HEK293 (cell line): ENCODE results near the gene ARSD.

Experiments used
- CTCF ChIA-PET: fragments of 350-600 bp; formaldehyde crosslinking; extraction: SDS; loops from one replicate; lab custom pipeline; 2021; ENCODE audit warnings: antibody characterized with exemption; lab: Yijun Ruan, JAX
- POLR2A ChIA-PET: fragments of 300-600 bp; formaldehyde crosslinking; extraction: SDS; loops from one replicate; lab custom pipeline; 2020; ENCODE audit warnings: antibody characterized with exemption, inconsistent platforms; lab: Yijun Ruan, JAX
- H3K27ac ChIP-seq: fragments of 200-500 bp; sonication (Bioruptor generic); 2 replicates; pipeline ENCODE4 v1.5.1; 2014; ENCODE audit warnings: low read depth, low read length, control low read depth, inconsistent platforms; ENCODE audit errors: extremely low read depth
- H3K36me3 ChIP-seq, 2 experiments: fragments of 200-500 bp in 1 of 2; sonication (Bioruptor generic) in 1 of 2; 1 replicate in 1 of 2; 2 replicates in 1 of 2; pipeline ENCODE4 v1.5.1; 2014 to 2017; ENCODE audit warnings: inconsistent platforms in 2 of 2, low read length in 2 of 2; ENCODE audit not compliant: control insufficient read depth in 2 of 2, insufficient read depth in 1 of 2
- H3K4me1 ChIP-seq: fragments of 200-500 bp; sonication (Bioruptor generic); 2 replicates; pipeline ENCODE4 v1.5.1; 2014; ENCODE audit warnings: mild to moderate bottlenecking, low read length, inconsistent platforms; ENCODE audit not compliant: control insufficient read depth, insufficient read depth
- H3K4me3 ChIP-seq: 2 replicates; pipeline ENCODE4 v1.5.1; 2011; ENCODE audit warnings: low read depth, mild to moderate bottlenecking, control low read depth, low read length, moderate library complexity
- H3K9me3 ChIP-seq: fragments of 200-500 bp; sonication (Bioruptor generic); 2 replicates; pipeline ENCODE4 v1.5.1; 2014; ENCODE audit warnings: low read depth, low read length, inconsistent platforms; ENCODE audit not compliant: control insufficient read depth, insufficient read depth
- BCL11B ChIP-seq: fragments of 450-650 bp; formaldehyde crosslinking; IDR thresholded peaks from 2 replicates; pipeline ENCODE4 v1.5.1; 2016; ENCODE audit warnings: low read depth, missing biosample characterization, missing genetic modification characterization
- CTCF ChIP-seq: fragments of 450-650 bp; formaldehyde crosslinking; IDR thresholded peaks from 2 replicates; pipeline ENCODE4 v1.5.1; 2016; ENCODE audit warnings: missing biosample characterization, missing genetic modification characterization
- HOXA7 ChIP-seq: sonication (generic); formaldehyde crosslinking; IDR thresholded peaks from 2 replicates; pipeline ENCODE4 v1.8.1; 2022; ENCODE audit warnings: missing genetic modification reagents, borderline replicate concordance
- HOXD13 ChIP-seq: sonication (generic); formaldehyde crosslinking; IDR thresholded peaks from 2 replicates; pipeline ENCODE4 v1.8.0; 2022; ENCODE audit warnings: missing genetic modification reagents, borderline replicate concordance
- KLF16 ChIP-seq: fragments of 450-650 bp; formaldehyde crosslinking; IDR thresholded peaks from 2 replicates; pipeline ENCODE4 v1.5.1; 2017; ENCODE audit warnings: missing biosample characterization, missing genetic modification characterization
- KLF9 ChIP-seq: fragments of 450-650 bp; formaldehyde crosslinking; IDR thresholded peaks from 2 replicates; pipeline ENCODE4 v1.5.1; 2016; ENCODE audit warnings: missing biosample characterization, missing genetic modification characterization, low read depth
- SP2 ChIP-seq: fragments of 450-650 bp; formaldehyde crosslinking; IDR thresholded peaks from 2 replicates; pipeline ENCODE4 v1.5.1; 2016; ENCODE audit warnings: missing biosample characterization, missing genetic modification characterization
- TRIM28 ChIP-seq: IDR thresholded peaks from 2 replicates; pipeline ENCODE4 v1.6.1; 2011; ENCODE audit warnings: low read length, control low read depth, borderline replicate concordance
- ZFP69B ChIP-seq: fragments of 450-650 bp; formaldehyde crosslinking; IDR thresholded peaks from 2 replicates; pipeline ENCODE4 v1.5.1; 2016; ENCODE audit warnings: missing biosample characterization, missing genetic modification characterization
- ZNF132 ChIP-seq: fragments of 450-650 bp; formaldehyde crosslinking; IDR thresholded peaks from 2 replicates; pipeline ENCODE4 v1.5.1; 2017; ENCODE audit warnings: missing biosample characterization, missing genetic modification characterization, borderline replicate concordance
- ZNF324 ChIP-seq: fragments of 450-650 bp; formaldehyde crosslinking; IDR thresholded peaks from 2 replicates; pipeline ENCODE4 v1.5.1; 2016; ENCODE audit warnings: missing biosample characterization, missing genetic modification characterization
- ZNF529 ChIP-seq: fragments of 450-650 bp; formaldehyde crosslinking; IDR thresholded peaks from 2 replicates; pipeline ENCODE4 v1.5.1; 2017; ENCODE audit warnings: missing genetic modification characterization, missing biosample characterization; ENCODE audit not compliant: insufficient replicate concordance
- ZNF600 ChIP-seq: fragments of 450-650 bp; formaldehyde crosslinking; IDR thresholded peaks from 2 replicates; pipeline ENCODE4 v1.5.1; 2016; ENCODE audit warnings: missing biosample characterization, missing genetic modification characterization
- ZNF670 ChIP-seq: fragments of 450-650 bp; formaldehyde crosslinking; IDR thresholded peaks from 2 replicates; pipeline ENCODE4 v1.5.1; 2016; ENCODE audit warnings: missing biosample characterization, missing genetic modification characterization, low read depth
- ZNF785 ChIP-seq: fragments of 450-650 bp; formaldehyde crosslinking; IDR thresholded peaks from 2 replicates; pipeline ENCODE4 v1.5.1; 2016; ENCODE audit warnings: missing biosample characterization, missing genetic modification characterization
- TF ChIP-seq, protein P1 (sequence below): fragments of 450-650 bp; formaldehyde crosslinking; IDR thresholded peaks from 2 replicates; pipeline ENCODE4 v1.5.1; 2016; ENCODE audit warnings: missing biosample characterization, missing genetic modification characterization, borderline replicate concordance
- TF ChIP-seq, protein P2 (sequence below): fragments of 450-650 bp; formaldehyde crosslinking; IDR thresholded peaks from 2 replicates; pipeline ENCODE4 v1.5.1; 2016; ENCODE audit warnings: missing biosample characterization, missing genetic modification characterization
- TF ChIP-seq, protein P3 (sequence below): fragments of 450-650 bp; formaldehyde crosslinking; IDR thresholded peaks from 2 replicates; pipeline ENCODE4 v1.5.1; 2016; ENCODE audit warnings: missing biosample characterization, missing genetic modification characterization, low read depth
- TF ChIP-seq, protein P4 (sequence below): fragments of 450-650 bp; formaldehyde crosslinking; IDR thresholded peaks from 2 replicates; pipeline ENCODE4 v1.5.1; 2017; ENCODE audit warnings: missing biosample characterization, missing genetic modification characterization

ARSD gene

DNA sequence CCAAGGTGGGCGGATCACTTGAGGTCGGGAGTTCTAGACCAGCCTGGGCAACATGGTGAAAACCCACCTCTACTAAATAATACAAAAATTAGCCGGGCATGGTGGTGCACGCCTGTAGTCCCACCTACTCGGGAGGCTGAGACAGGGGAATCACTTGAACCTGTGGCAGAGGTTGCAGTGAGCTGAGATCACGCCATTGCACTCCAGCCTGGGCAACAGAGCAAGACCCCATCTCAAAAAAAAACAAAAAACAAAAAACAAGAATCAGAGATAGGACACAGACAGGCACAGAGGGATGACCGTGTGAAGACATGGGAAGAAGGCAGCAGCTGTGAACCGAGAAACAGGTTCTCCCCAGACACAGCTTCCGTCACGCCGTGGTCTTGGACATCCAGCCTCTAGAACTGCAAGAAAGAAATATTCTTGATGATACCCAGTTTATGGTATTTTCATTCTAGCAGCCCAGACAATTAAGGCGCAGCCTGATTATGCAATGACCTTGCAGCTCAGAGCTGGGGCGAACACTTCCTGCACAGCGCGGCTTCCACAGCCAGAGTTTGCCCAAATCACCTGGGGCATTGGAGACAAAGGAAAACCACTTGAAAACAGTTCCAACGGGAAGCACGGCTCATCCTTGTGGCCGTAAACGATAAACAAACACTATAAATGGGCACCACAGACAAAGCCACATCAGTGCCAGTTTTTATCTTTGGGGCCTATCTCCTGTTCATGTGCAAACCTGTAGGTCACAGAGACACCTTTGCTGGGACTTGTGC lies 4.2 kb upstream of the ARSD start:
- no peaks in the 10 kb centered on the region for H3K36me3 ChIP-seq
- CTCF ChIA-PET = no interaction called here
- H3K4me1 ChIP-seq = no peaks in the 10 kb centered on the region
- H3K9me3 ChIP-seq = no peaks in the 10 kb centered on the region
- POLR2A ChIA-PET = no interaction called here
- H3K27ac ChIP-seq = no peak overlapping the region
- TF ChIP-seq ZNF785 (tag by site-specific recombination) (no peak), HOXD13 (CRISPR knock-in tag) (no peak), TRIM28 (no peak), ZNF132 (tag by site-specific recombination) (no peak), ZNF324 (no peak), HOXA7 (CRISPR knock-in tag) (no peak), SP2 (tag by site-specific recombination) (no peak), KLF9 (no peak), ZNF600 (tag by site-specific recombination) (no peak), BCL11B (tag by site-specific recombination) (no peak), ZNF529 (tag by site-specific recombination) (no peak), CTCF (tag by site-specific recombination) (no peak), KLF16 (tag by site-specific recombination) (no peak), ZNF670 (tag by site-specific recombination) (no peak), ZFP69B (no peak)
- TF ChIP-seq, protein P1, sequence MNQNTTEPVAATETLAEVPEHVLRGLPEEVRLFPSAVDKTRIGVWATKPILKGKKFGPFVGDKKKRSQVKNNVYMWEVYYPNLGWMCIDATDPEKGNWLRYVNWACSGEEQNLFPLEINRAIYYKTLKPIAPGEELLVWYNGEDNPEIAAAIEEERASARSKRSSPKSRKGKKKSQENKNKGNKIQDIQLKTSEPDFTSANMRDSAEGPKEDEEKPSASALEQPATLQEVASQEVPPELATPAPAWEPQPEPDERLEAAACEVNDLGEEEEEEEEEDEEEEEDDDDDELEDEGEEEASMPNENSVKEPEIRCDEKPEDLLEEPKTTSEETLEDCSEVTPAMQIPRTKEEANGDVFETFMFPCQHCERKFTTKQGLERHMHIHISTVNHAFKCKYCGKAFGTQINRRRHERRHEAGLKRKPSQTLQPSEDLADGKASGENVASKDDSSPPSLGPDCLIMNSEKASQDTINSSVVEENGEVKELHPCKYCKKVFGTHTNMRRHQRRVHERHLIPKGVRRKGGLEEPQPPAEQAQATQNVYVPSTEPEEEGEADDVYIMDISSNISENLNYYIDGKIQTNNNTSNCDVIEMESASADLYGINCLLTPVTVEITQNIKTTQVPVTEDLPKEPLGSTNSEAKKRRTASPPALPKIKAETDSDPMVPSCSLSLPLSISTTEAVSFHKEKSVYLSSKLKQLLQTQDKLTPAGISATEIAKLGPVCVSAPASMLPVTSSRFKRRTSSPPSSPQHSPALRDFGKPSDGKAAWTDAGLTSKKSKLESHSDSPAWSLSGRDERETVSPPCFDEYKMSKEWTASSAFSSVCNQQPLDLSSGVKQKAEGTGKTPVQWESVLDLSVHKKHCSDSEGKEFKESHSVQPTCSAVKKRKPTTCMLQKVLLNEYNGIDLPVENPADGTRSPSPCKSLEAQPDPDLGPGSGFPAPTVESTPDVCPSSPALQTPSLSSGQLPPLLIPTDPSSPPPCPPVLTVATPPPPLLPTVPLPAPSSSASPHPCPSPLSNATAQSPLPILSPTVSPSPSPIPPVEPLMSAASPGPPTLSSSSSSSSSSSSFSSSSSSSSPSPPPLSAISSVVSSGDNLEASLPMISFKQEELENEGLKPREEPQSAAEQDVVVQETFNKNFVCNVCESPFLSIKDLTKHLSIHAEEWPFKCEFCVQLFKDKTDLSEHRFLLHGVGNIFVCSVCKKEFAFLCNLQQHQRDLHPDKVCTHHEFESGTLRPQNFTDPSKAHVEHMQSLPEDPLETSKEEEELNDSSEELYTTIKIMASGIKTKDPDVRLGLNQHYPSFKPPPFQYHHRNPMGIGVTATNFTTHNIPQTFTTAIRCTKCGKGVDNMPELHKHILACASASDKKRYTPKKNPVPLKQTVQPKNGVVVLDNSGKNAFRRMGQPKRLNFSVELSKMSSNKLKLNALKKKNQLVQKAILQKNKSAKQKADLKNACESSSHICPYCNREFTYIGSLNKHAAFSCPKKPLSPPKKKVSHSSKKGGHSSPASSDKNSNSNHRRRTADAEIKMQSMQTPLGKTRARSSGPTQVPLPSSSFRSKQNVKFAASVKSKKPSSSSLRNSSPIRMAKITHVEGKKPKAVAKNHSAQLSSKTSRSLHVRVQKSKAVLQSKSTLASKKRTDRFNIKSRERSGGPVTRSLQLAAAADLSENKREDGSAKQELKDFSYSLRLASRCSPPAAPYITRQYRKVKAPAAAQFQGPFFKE (tag by site-specific recombination) = no peak
- TF ChIP-seq, protein P2, sequence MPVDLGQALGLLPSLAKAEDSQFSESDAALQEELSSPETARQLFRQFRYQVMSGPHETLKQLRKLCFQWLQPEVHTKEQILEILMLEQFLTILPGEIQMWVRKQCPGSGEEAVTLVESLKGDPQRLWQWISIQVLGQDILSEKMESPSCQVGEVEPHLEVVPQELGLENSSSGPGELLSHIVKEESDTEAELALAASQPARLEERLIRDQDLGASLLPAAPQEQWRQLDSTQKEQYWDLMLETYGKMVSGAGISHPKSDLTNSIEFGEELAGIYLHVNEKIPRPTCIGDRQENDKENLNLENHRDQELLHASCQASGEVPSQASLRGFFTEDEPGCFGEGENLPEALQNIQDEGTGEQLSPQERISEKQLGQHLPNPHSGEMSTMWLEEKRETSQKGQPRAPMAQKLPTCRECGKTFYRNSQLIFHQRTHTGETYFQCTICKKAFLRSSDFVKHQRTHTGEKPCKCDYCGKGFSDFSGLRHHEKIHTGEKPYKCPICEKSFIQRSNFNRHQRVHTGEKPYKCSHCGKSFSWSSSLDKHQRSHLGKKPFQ (tag by site-specific recombination) = no peak
- TF ChIP-seq, protein P3, sequence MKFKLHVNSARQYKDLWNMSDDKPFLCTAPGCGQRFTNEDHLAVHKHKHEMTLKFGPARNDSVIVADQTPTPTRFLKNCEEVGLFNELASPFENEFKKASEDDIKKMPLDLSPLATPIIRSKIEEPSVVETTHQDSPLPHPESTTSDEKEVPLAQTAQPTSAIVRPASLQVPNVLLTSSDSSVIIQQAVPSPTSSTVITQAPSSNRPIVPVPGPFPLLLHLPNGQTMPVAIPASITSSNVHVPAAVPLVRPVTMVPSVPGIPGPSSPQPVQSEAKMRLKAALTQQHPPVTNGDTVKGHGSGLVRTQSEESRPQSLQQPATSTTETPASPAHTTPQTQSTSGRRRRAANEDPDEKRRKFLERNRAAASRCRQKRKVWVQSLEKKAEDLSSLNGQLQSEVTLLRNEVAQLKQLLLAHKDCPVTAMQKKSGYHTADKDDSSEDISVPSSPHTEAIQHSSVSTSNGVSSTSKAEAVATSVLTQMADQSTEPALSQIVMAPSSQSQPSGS = no peak
- TF ChIP-seq, protein P4, sequence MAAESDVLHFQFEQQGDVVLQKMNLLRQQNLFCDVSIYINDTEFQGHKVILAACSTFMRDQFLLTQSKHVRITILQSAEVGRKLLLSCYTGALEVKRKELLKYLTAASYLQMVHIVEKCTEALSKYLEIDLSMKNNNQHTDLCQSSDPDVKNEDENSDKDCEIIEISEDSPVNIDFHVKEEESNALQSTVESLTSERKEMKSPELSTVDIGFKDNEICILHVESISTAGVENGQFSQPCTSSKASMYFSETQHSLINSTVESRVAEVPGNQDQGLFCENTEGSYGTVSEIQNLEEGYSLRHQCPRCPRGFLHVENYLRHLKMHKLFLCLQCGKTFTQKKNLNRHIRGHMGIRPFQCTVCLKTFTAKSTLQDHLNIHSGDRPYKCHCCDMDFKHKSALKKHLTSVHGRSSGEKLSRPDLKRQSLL (tag by site-specific recombination) = no peak
- H3K4me3 ChIP-seq = no peak overlapping the region
